ENCODE measurements around the gene ATL2.
A peak's percentile ranks its signal among the peaks of the same experiment; 100 is the strongest.
"Not testable (repeated sequence)": the region's sequence is repeated elsewhere in the genome, so short reads cannot be mapped to it uniquely, and the experiment has no call there.

Gene ATL2

DNA sequence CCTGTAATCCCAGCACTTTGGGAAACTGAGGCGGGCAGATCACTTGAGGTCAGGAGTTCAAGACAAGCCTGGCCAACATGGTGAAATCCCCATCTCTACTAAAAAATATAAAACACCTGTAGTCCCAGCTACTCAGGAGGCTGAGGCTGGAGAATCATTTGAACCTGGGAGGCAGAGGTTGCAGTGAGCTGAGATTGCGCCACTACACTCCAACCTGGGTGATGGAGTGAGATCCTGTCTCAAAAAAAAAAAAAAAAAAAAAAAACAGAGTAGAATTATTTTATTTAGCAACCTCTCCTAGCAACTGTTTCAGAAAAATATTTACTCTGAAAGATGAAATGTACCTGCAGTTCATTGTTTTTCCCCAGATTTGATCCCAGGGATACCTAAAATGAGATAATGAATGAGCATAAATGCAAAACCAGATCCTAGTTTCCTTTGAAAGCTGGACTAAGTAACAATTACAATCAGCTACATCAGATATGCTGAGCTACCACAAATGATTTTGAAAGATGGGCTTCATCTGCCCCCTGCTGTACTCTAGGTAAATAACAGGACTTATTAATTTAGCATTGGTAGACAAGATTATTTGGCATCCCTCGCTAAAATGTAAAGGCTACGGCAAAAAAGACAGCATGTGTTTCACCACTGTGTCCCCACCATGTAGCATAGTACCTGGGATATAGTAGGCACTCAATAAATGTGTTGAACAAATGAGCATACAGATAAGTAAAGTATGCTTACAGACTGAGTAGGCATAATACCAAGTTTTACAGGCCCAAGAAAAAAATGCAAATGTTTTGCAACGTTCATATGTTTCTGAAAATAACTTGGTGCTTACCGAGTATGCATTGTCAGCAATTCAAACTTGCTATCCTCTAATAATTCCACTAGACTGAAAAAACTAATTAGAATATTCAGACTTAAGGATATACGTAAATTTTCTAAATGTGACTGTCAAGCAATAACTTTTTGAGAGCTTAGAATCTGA is 102.5 kb downstream of the ATL2 start:
- DNase-seq (ENCODE audit: low spot score) = peak; percentile 75

GRCh38 chr2:38271697-38272096 is 105.4 kb downstream of the ATL2 start:
- DNase-seq (ENCODE audit: low spot score) = no peak

- DNase-seq (ENCODE audit: low spot score) = no peak
These were observed 107.7 kb downstream of the ATL2 start for GRCh38 chr2:38269421-38269820.

DNA sequence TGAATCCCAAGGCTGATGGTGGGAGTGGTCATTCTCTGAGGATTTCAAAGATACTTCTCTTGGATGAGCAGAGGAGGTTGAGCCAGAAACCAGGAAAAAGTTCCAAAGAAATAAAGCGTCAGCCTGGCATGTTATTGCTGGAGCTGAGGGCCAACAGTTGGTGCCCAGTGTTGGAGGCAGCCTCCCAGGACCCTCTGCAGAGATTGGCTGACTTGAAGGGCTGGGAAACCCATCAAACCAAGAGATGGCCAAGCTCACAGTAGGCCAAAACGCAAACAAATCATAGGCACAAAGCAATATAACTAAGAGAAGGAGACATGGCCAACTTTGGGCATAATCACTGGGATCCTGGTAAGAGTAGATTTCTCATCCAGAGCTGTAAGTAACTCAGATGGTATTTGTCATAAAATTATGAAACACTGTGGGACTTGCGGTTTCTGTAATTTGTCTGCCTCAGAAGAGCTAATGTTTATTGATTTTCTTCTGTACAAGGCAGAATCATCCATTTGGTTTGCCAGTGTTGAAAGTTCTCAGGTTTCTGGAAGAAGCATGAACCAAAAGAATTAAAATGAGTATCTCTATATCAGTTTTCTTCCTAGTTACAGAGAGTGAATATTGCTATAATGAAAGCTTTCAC is 108.3 kb downstream of the ATL2 start:
- DNase-seq (ENCODE audit: low spot score) = peak; percentile 18

DNA sequence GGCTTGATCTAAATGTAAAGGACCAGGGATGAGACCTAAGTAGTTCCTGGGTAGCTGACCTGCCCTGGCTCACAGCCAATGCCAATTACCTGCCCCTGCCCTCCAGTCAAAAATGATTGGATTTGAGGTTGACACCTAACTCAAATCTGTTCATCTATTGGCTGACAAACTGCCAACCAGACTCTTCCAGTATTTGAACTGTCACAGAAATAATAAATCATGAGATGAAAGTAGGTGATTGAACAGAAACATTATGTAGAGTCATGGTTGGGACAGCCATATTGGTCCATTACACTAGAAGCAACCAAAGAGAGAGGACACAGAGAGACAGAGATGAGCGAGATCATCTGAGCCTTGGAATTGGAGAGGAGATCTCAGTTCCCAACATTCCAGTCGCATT is 109.1 kb downstream of the ATL2 start:
- no peak for DNase-seq (ENCODE audit: low spot score)

DNA sequence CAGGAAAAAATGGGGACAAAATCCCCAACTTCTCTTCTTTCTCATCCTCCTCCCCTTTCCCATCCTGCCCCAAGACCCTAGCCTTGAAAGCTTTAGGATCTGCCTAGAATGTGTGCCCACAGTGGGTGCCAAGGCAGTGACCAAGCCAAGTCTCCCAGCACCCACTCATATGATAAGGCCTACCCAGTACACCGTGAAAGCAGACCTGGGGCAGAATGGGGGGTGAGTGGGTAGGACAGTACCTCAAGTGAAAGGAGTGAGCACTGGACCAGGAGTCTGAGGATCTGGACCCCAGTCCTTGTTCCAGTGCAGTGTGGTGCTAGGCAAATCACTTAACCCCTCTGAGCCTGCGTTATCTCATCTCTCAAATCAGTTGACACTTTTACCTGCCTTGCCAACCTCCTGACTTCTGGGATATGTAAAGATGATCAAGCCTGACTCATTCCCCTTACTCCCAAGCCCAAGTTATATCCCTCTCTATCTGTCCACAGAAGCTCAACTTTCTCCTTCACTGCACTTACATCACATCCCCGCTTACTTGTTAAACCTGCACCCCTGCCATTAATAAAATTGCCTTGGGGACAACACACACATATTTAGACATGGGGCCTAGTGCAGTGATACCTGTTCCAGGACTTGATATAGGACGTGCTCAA is 109.7 kb downstream of the ATL2 start:
- no peak for DNase-seq (ENCODE audit: low spot score)

- DNase-seq (ENCODE audit: low spot score) = no peak
These were observed 110.6 kb downstream of the ATL2 start for GRCh38 chr2:38266382-38267061.

DNA sequence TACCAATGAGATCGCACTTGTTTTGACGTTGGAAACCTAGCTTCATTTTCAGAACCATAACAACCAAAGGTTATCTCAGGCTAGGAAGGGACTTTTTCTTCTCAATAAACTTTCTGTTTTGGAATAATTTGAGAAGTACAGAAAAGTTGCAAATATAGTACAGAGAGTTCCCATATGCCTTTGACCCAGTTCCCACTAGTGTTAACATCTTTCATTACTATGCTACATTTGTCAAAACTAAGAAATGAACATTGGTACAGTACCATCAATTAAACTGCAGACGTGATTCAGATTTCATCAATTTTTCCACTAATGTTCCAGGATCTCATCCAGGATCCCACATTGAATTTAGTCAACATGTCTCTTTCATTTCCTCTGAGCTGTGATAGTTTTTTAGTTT is 111.6 kb downstream of the ATL2 start:
- no peak for DNase-seq (ENCODE audit: low spot score)

DNA sequence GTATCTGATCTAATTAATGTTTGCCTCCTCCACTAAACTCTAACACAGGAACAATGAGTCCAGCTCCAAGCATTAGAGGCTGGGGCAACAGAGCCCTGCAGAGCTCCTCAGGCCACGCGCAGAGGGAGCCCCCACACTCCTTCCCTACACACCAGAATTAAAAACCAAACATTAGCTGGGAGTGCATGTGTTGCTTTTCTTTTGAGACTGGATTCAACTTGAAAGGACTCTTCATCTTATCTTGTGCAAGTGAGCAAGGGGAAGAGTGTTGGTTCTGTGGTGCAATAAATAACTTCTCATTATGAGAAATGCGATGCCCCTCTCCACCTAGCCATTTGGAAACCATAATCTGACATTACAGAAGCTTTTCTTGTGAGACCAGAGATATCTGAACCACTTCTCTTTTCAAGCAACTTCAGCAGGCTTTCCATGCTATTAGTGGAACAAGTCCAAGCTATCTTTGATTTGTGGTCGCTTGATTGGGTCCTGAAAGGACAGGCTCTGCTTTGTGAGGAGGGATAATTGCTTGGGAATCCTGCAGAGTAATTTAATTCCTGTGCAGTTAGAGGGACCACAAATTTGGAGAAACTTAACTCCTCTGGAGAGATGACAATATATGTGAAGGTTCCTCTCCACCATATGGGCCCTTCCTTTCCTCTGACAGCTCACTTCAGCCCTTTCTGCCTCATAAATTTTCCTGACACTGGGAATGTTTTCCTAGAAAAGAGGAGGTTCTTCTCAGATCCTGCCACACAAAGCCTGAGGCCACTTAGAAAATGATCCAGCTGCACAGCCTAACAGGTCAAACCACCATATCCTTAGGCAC is 112.5 kb downstream of the ATL2 start:
- DNase-seq (ENCODE audit: low spot score) = peak; percentile 11

DNA sequence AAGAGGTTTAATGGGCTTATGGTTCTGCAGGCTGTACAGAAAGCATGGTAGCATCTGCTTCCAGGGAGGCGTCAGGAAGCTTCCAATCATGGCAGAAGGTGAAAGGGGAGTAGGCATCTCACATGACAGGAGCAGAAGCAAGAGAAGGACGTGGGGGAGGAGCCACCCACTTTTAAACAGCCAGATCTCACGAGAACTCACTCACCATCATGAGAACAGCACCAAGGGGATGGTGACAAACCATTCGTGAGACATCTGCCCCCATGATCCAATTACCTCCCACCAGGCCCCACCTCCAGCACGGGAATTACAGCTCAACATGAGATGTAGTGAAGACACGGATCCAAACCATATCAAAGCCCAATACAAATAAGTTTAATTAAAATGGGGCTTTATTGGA is 113.8 kb downstream of the ATL2 start:
- DNase-seq (ENCODE audit: low spot score) = no peak

- DNase-seq (ENCODE audit: low spot score) = no peak
These were observed 114.8 kb downstream of the ATL2 start for GRCh38 chr2:38262069-38262871.

- no peak for DNase-seq (ENCODE audit: low spot score)
These were observed 115.5 kb downstream of the ATL2 start for GRCh38 chr2:38261569-38262068.

- no peak for DNase-seq (ENCODE audit: low spot score)
These were observed 116.1 kb downstream of the ATL2 start for GRCh38 chr2:38260972-38261371.

DNA sequence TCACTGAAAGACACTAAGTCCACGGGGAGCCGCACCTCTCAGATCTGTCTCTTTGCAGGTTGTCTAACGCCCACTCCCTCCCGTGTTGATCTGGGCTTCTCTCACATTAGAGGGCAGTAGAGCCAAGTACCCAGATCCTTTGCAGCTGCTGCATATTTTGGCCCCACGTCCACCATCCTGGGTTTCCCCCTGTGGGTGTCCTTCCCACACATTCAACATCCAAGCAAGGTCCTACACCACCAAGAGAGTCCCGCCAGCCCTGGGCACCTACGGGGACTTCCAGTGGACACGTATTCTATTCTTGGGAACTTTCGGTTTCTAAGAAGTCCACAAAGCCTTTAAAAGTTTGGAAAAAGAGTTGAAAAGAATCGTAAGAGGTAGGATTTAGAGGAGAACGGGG is 116.6 kb downstream of the ATL2 start:
- no peak for DNase-seq (ENCODE audit: low spot score)

- no peak for DNase-seq (ENCODE audit: low spot score)
These were observed 117.8 kb downstream of the ATL2 start for GRCh38 chr2:38259311-38259710.

GRCh38 chr2:38257680-38258079 is 119.4 kb downstream of the ATL2 start:
- not testable (repeated sequence) for DNase-seq (ENCODE audit: low spot score)

DNA sequence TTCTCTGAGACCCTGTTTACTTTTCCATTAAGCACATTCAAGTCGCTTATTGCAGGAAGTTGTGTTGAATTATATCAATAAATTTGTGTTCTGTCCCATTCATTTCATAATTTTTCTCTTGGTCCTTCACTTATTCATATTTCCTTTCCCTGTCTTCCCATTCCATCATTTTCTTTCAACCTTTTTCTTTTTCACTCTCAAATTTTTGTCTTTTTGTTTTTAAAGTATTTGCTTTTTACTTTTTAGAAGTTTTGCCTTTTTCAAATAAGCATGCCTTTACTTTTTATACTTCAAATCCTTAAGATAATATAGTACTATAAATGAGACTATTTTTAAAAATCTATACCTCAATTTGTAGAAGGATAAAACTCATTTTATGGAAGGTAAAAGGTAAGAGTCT is 120.5 kb downstream of the ATL2 start:
- DNase-seq (ENCODE audit: low spot score) = no peak

DNA sequence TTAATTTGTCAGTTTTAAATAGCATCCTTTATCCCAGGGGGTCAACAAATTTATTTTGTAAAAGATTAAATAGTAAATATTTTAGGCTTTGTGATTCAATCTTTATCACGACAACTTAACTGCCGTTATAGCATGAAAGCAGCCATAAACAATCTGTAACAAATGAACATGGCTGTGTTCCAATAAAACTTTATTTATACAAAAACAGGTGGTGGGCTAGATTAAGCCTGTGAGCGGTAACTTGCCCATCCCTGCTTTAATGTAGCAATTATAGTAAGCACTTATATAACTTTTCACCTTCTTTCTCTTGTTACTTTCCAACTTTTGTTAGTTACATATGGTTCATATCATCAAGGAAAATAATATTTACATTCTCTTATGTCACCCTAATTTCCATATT is 121.9 kb downstream of the ATL2 start:
- DNase-seq (ENCODE audit: low spot score) = no peak

- DNase-seq (ENCODE audit: low spot score) = no peak
These were observed 122.3 kb downstream of the ATL2 start for GRCh38 chr2:38254796-38255195.

GRCh38 chr2:38251940-38252339 is 125.1 kb downstream of the ATL2 start:
- no peak for DNase-seq (ENCODE audit: low spot score)
